HG02610 (cell line): Measurements from ENCODE around the gene SLC25A1.

Source experiments
- ATAC-seq: cut with Tn5 transposase; IDR thresholded peaks from one replicate; pipeline ENCODE4 v1.9.1; 2021; ENCODE audit warnings: mild to moderate bottlenecking, moderate library complexity; ENCODE audit not compliant: unreplicated experiment

The SLC25A1 gene

DNA sequence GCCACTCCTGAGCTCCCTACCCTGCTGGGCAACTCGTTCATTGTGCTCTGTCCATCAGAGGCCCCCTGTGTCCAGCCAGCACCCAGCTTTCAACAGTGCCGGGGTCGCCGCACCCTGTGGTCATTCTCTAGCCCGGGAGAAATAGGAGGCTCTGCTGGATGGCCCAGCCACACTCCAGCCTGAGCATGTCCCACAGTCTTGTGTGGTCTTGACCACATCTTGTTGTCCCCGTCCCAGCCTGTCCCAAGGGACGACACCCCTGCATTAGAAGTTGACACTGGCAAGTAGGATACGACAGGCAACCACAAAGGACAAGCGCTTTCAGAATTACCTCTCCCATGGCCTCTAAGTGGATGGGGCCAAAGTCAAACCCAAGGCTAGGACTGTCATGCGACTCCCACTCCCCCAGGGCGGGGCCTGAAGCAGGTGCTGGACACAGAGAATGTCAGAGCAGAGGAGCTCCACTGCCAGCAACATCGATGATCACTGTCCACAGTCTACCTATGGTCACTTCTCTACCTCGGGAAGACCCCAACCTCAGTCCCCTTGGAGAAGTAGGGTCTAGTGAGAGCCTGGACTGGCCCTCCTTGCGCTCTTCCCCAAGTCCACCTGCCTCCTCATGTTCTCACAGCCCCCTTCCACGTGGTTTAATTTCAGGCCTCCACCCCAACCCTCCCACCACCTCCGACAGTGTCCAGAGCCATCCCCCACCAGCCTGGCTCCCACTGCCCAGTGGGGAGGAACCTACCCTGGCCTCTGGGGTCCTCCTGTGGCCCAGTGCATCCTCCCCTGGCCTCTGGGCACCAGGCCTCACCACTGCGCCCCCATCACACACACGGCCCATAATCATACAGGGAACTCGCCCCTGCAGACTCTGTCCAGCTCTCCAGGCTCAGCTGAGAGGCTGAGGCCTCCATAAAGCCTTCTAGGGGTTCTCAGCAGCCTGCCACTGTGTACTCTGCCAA is 51.9 kb downstream of the SLC25A1 start:
- ATAC-seq = no peak
